Small intestine (tissue), 7 donors: ENCODE measurements around the gene LRRC37B. TPM values are rescaled to one million over a fixed set of nuclear protein-coding genes. Genes with fewer than 3 reads are reported as not detected.
A peak's percentile ranks its signal among the peaks of the same experiment; 100 is the strongest.

ENCODE experiments used
- DNase-seq, 2 donors: peaks; one replicate each; pipeline versions ENCODE4 v3.0.0 to v3.0.0-alpha.2; 2013
- FAIRE-seq: peaks from 2 replicates; lab custom pipeline; 2012; peaks lifted over from hg19 to GRCh38; lab: Jason Lieb, UNC
- H3K27ac ChIP-seq, 3 donors: one replicate each; pipeline ENCODE4 v1.5.1; 2013; ENCODE audit warnings: low read length in 2 of 3, mild to moderate bottlenecking in 2 of 3, control low read depth in 1 of 3, inconsistent platforms in 1 of 3, low read depth in 1 of 3, moderate library complexity in 1 of 3
- H3K27me3 ChIP-seq, 3 donors: one replicate each; pipeline ENCODE4 v1.6.1; 2013; ENCODE audit warnings: low read length in 3 of 3, inconsistent platforms in 1 of 3; ENCODE audit not compliant: control insufficient read depth in 3 of 3, insufficient read depth in 3 of 3
- H3K36me3 ChIP-seq, 3 donors: one replicate each; pipeline ENCODE4 v1.6.1; 2013; ENCODE audit warnings: low read length in 3 of 3, inconsistent platforms in 1 of 3, low read depth in 1 of 3, mild to moderate bottlenecking in 1 of 3, moderate library complexity in 1 of 3; ENCODE audit not compliant: control insufficient read depth in 3 of 3, insufficient read depth in 2 of 3
- H3K4me1 ChIP-seq, 3 donors: one replicate each; pipeline ENCODE4 v1.6.1; 2013; ENCODE audit warnings: low read length in 2 of 3, inconsistent platforms in 1 of 3, low read depth in 1 of 3, mild to moderate bottlenecking in 1 of 3, moderate library complexity in 1 of 3; ENCODE audit not compliant: control insufficient read depth in 3 of 3, insufficient read depth in 2 of 3
- H3K4me3 ChIP-seq, 3 donors: one replicate each; pipeline ENCODE4 v1.5.1; 2013; ENCODE audit warnings: low read length in 3 of 3, control low read depth in 1 of 3, inconsistent platforms in 1 of 3, low read depth in 1 of 3, mild to moderate bottlenecking in 1 of 3, moderate library complexity in 1 of 3
- H3K9me3 ChIP-seq, 2 donors: one replicate each; pipeline ENCODE4 v1.6.1; 2013; ENCODE audit warnings: low read depth in 1 of 2, low read length in 1 of 2; ENCODE audit not compliant: control insufficient read depth in 2 of 2, insufficient read depth in 1 of 2
- WGBS, 3 donors: extraction: QIAGEN DNeasy Blood & Tissue Kit; methylation state at CpG; one replicate each; pipeline ENCODE4 v1.1.7; 2013; 5-methylcytosine and 5-hydroxymethylcytosine counted together
- polyA plus RNA-seq, 4 donors: library from polyadenylated mRNA; stranded (reverse) in 3 of 4; unstranded in 1 of 4; fragments of 200-250 nt in 3 of 4; fragments of 120-200 nt in 1 of 4; gene quantifications; one replicate each; pipeline versions ENCODE4 v1.2.1 to v1.2.3, GENCODE V29; 2013
- donor health status: healthy with polysubstance abuse.
- donor health status: control.
- donor health status: control.
- donor health status: Bipolar disorder and iron deficiency.
- donor health status: healthy.

Gene LRRC37B
- polyA plus RNA-seq, 4 donors: 8.6 to 26.2 (median 14.0) TPM

GRCh38 chr17:32007463-32008298 is 498 bp downstream of the LRRC37B start:
- Histone ChIP-seq H3K27me3 (no peaks in the 10 kb centered on the region), H3K4me1 (peaks cover 0 to 4% (median 2%) of the 10 kb centered on the region in 3 donors), H3K27ac (peak overlapping the region; percentile 48 to 80 (median 76)), H3K9me3 (no peaks in the 10 kb centered on the region), H3K36me3 (peaks cover 0 to 3% (median 0%) of the 10 kb centered on the region in 3 donors), H3K4me3 (peak overlapping the region; percentile 91 to 99 (median 97))
- no peak for FAIRE-seq
- peak; percentile 31 to 66 for DNase-seq
- 1% methylated on average over 36 to 80 of the region's 80 CpGs for WGBS, 3 donors

GRCh38 chr17:32009262-32009542 is 2.0 kb downstream of the LRRC37B start:
- Histone ChIP-seq H3K4me3 (no peak overlapping the region), H3K4me1 (peaks cover 0 to 4% (median 2%) of the 10 kb centered on the region in 3 donors), H3K9me3 (no peaks in the 10 kb centered on the region), H3K27ac (no peak overlapping the region), H3K36me3 (peaks cover 0 to 3% (median 0%) of the 10 kb centered on the region in 3 donors), H3K27me3 (no peaks in the 10 kb centered on the region)
- no peak for DNase-seq
- 96 to 100% (median 100%) methylated on average over 2 of the region's 2 CpGs for WGBS, 3 donors
- no peak for FAIRE-seq

DNA sequence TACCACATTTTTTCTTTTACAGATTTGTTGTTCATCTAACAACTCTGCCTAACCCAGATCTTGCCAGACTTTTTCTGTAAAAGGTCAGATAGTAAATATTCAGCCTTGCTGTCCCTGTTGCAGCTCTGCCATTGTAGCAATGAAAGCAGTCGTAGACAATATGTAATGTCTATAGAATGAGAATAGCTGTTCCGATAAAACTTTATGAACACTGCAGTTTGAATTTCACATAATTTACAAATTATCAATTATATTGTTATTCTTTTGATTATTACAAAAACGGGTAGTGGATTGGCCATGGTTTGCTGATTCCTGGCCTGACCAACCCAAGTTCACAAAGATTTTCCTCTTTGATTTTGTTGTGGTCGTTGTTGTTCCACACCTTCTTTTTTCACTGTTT is 2.9 kb downstream of the LRRC37B start:
- Histone ChIP-seq H3K27ac (no peak overlapping the region), H3K4me3 (no peak overlapping the region), H3K9me3 (no peaks in the 10 kb centered on the region), H3K27me3 (no peaks in the 10 kb centered on the region), H3K4me1 (peaks cover 0 to 4% (median 2%) of the 10 kb centered on the region in 3 donors), H3K36me3 (peaks cover 0 to 3% (median 0%) of the 10 kb centered on the region in 3 donors)
- DNase-seq (no peak), FAIRE-seq (no peak)
- 73 to 82% (median 77%) methylated on average over 4 of the region's 4 CpGs for WGBS, 3 donors

- no peaks in the 10 kb centered on the region for H3K27me3 ChIP-seq
- H3K27ac ChIP-seq: peak overlapping the region in 1 of 3 donors; percentile 32
- DNase-seq: peak; percentile 43 to 63
- H3K36me3 ChIP-seq: peaks cover 0 to 12% (median 0%) of the 10 kb centered on the region in 3 donors
- no peaks in the 10 kb centered on the region for H3K9me3 ChIP-seq
- peaks cover 0 to 5% (median 3%) of the 10 kb centered on the region in 3 donors for H3K4me1 ChIP-seq
- FAIRE-seq: no peak
- H3K4me3 ChIP-seq: no peak overlapping the region
- WGBS, 3 donors: 31 to 57% (median 41%) methylated on average over 9 of the region's 9 CpGs
Observed at GRCh38 chr17:32015245-32016013, 8.2 kb downstream of the LRRC37B start.

- DNase-seq (no peak), FAIRE-seq (no peak)
- WGBS, 3 donors: 77 to 88% (median 78%) methylated on average over 7 of the region's 7 CpGs
- no peak overlapping the region for H3K27ac ChIP-seq
- peaks cover 0 to 20% (median 0%) of the 10 kb centered on the region in 3 donors for H3K36me3 ChIP-seq
- no peaks in the 10 kb centered on the region for H3K9me3 ChIP-seq
- peaks cover 0 to 5% (median 3%) of the 10 kb centered on the region in 3 donors for H3K4me1 ChIP-seq
- H3K4me3 ChIP-seq: no peak overlapping the region
- H3K27me3 ChIP-seq: no peaks in the 10 kb centered on the region
Observed at GRCh38 chr17:32016231-32016630, 9.0 kb downstream of the LRRC37B start.

GRCh38 chr17:32019228-32019627 is 12.0 kb downstream of the LRRC37B start:
- H3K9me3 ChIP-seq: no peaks in the 10 kb centered on the region
- FAIRE-seq: no peak
- peaks cover 0 to 28% (median 0%) of the 10 kb centered on the region in 3 donors for H3K36me3 ChIP-seq
- no peak overlapping the region for H3K4me3 ChIP-seq
- 94 to 98% (median 98%) methylated on average over 1 of the region's 1 CpG for WGBS, 3 donors
- no peaks in the 10 kb centered on the region for H3K27me3 ChIP-seq
- no peak for DNase-seq
- H3K4me1 ChIP-seq: peaks cover 0 to 5% (median 3%) of the 10 kb centered on the region in 3 donors
- H3K27ac ChIP-seq: no peak overlapping the region

DNA sequence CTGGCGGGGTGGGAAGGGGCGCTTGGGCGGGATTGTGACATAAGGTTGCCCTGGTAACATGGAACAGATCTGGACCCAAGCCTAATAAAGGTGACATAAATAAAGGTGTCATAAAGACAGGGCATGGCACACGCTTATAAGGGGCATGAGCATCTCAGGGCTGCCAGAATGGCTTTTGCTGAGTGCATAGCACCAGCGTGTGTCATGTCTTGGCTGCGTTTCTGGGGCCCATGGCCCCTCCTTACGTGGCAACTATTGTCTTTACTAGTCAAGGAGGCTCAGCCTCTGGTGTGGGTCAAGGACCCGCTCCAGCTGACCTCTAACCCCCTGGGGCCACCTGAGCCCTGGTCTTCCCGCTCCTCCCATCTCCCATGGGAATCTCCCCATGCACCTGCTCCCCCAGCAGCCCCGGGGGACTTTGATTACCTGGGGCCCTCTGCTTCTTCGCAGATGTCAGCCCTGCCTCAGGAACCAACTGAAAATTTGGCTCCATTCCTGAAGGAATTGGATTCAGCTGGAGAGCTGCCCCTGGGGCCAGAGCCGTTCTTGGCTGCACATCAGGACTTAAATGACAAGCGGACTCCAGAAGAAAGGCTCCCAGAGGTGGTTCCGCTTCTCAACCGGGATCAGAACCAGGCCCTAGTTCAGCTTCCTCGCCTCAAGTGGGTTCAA is 13.9 kb downstream of the LRRC37B start:
- Histone ChIP-seq H3K4me1 (peaks cover 0 to 3% (median 0%) of the 10 kb centered on the region in 3 donors), H3K27me3 (no peaks in the 10 kb centered on the region), H3K36me3 (peaks cover 0 to 28% (median 0%) of the 10 kb centered on the region in 3 donors), H3K27ac (no peak overlapping the region), H3K4me3 (no peak overlapping the region), H3K9me3 (no peaks in the 10 kb centered on the region)
- FAIRE-seq: no peak
- 89 to 90% (median 89%) methylated on average over 16 of the region's 16 CpGs for WGBS, 3 donors
- DNase-seq: no peak

DNA sequence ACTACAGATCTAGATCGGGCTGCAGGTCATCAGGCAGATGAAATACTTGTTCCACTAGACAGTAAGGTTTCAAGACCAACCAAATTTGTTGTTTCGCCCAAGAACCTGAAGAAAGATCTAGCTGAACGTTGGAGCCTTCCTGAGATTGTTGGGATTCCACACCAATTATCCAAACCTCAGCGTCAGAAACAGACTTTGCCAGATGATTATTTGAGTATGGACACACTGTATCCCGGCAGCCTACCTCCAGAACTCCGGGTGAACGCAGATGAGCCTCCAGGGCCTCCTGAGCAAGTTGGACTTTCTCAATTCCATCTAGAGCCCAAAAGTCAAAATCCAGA is 14.4 kb downstream of the LRRC37B start:
- Histone ChIP-seq H3K9me3 (no peaks in the 10 kb centered on the region), H3K4me3 (no peak overlapping the region), H3K36me3 (peaks cover 0 to 31% (median 2%) of the 10 kb centered on the region in 3 donors), H3K4me1 (no peaks in the 10 kb centered on the region), H3K27ac (no peak overlapping the region), H3K27me3 (no peaks in the 10 kb centered on the region)
- no peak for DNase-seq
- WGBS, 3 donors: 94 to 97% (median 96%) methylated on average over 7 of the region's 7 CpGs
- FAIRE-seq: no peak
